Upper lobe of left lung (tissue), 6 donors: ENCODE data around the gene PCDH18. TPM values are rescaled to one million over a fixed set of nuclear protein-coding genes. Genes with fewer than 3 reads are reported as not detected.
"Not testable (repeated sequence)": the region's sequence is repeated elsewhere in the genome, so short reads cannot be mapped to it uniquely, and the experiment has no call there.

Experiments
- ATAC-seq, 2 donors: fragments of 200-7000 bp; cut with Tn5 transposase; one replicate each; pipeline ENCODE4 v1.9.1; 2022; ENCODE audit warnings: mild to moderate bottlenecking in 2 of 2, moderate library complexity in 2 of 2; ENCODE audit not compliant: low FRiP score in 2 of 2
- DNase-seq, 2 donors: peaks; one replicate each; pipeline ENCODE4 v3.0.0-alpha.2; 2019 to 2020
- H3K27ac ChIP-seq, 4 donors: fragments of 200-600 bp; sonication (generic); one replicate each; pipeline ENCODE4 v1.5.1; 2016 to 2019
- H3K27me3 ChIP-seq, 4 donors: fragments of 200-600 bp; sonication (generic); one replicate each; pipeline ENCODE4 v1.5.1; 2017 to 2019
- H3K36me3 ChIP-seq, 4 donors: fragments of 200-600 bp; sonication (generic); one replicate each; pipeline ENCODE4 v1.5.1; 2016 to 2019
- H3K4me1 ChIP-seq, 4 donors: fragments of 200-600 bp; sonication (generic); one replicate each; pipeline ENCODE4 v1.5.1; 2018 to 2019
- H3K4me3 ChIP-seq, 4 donors: fragments of 200-600 bp; sonication (generic); one replicate each; pipeline ENCODE4 v1.5.1; 2017 to 2019; ENCODE audit warnings: mild to moderate bottlenecking in 2 of 4, moderate library complexity in 1 of 4
- H3K9me3 ChIP-seq, 4 donors: fragments of 200-600 bp; sonication (generic); one replicate each; pipeline ENCODE4 v1.5.1; 2018 to 2019
- CTCF ChIP-seq, 6 experiments: fragments of 450-650 bp in 4 of 6; fragments of 200-600 bp in 2 of 6; sonication (generic) in 2 of 6; IDR thresholded peaks; one replicate each; pipeline ENCODE4 v1.5.1; 2016 to 2019; ENCODE audit warnings: antibody characterized with exemption in 6 of 6
- EP300 ChIP-seq, 4 donors: sonication (generic); formaldehyde crosslinking; IDR thresholded peaks; one replicate each; pipeline ENCODE4 v1.5.1; 2017; ENCODE audit warnings: antibody characterized with exemption in 4 of 4, control low read depth in 2 of 4
- POLR2A ChIP-seq, 4 donors: fragments of 450-650 bp; IDR thresholded peaks; one replicate each; pipeline ENCODE4 v1.5.1; 2016 to 2017; ENCODE audit warnings: antibody characterized with exemption in 4 of 4, mild to moderate bottlenecking in 2 of 4
- POLR2AphosphoS5 ChIP-seq, 2 donors: sonication (generic); formaldehyde crosslinking; IDR thresholded peaks; one replicate each; pipeline ENCODE4 v1.5.1; 2017; ENCODE audit warnings: antibody characterized with exemption in 2 of 2
- WGBS, 2 donors: methylation state at CpG; one replicate each; pipeline ENCODE4 v1.1.5; 2017 to 2018; 5-methylcytosine and 5-hydroxymethylcytosine counted together
- total RNA-seq, 6 donors: library from RNA; depleted of rRNA in 4 of 6; stranded (reverse); fragments of >200 nt in 4 of 6; gene quantifications; one replicate each; pipeline versions ENCODE4 v1.1.0 to v1.2.1, GENCODE V29; 2016 to 2021
- donor health status: DM: no; HTN: no; CAD: no; lungs with moderate emphysema.
- donor health status: DM: no; HTN: yes; CAD: no; lungs with severe emphysema.

PCDH18 gene
- total RNA-seq, 6 donors from 2014 or later = 3.9 to 12.1 (median 4.5) TPM

DNA sequence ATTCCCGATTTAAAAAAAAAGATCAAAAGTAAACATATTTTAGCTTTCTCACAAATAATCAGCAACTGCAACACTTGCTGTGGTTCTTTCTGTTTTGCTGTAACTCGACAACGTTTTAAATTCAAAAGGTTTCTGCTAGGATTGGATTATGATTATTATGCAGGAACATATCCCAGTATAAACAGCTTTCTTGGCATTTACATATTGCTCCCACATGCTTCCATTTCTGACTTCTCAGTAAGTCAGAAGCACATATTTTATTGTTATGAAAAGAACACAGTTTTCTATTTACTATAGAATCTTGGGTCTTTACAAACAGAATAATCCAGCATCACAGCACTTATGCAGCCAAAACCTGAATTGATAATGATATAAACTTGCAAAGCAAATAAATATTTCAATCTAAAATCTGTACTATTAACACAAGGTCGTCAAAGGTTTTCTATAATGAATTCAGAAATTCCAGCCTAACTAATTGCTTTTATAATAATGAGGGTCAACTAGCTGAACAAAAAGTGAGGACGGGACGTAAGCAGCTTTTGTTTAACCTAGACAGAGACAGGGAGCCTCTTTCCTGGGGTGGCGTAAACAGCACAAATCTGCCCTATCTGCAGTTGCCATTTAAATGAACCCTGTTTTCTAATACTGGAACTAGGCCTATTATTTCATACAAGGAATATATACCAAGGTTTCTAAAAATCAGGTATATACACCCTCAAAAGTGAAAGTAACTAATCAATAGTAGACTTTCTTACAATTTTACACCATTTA, 9.8 kb upstream of the PCDH18 start:
- H3K9me3 ChIP-seq = no peaks in the 10 kb centered on the region
- no peak for TF ChIP-seq CTCF (IDR thresholded peaks at IDR 0.05)
- H3K27me3 ChIP-seq = no peaks in the 10 kb centered on the region
- 50 to 56% methylated on average over 7 of the region's 7 CpGs for WGBS, 2 donors
- no peaks in the 10 kb centered on the region for H3K36me3 ChIP-seq
- ATAC-seq = no peak
- H3K4me3 ChIP-seq = peak overlapping the region in 1 of 4 donors; percentile 0
- peak overlapping the region in 1 of 4 donors; percentile 34 for H3K27ac ChIP-seq
- H3K4me1 ChIP-seq = no peaks in the 10 kb centered on the region
- no peak for DNase-seq

DNA sequence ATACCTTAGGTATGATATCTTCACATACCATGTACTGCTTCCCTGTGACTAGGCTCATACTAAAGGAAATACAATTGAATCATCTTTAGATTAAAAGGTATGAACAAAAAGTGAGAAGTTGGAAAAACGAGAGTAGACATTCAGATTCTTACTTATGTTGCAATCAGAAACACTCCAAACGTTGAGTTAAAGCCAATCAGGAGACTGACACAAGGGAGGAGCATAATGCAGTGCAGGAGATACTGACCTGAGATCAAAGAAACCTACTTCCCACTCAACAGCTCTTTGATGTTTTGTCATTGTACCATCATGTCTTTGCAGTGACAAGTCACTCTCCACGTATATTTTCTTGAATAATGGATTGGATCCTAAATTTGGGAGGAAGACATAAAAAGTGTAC, 8.9 kb upstream of the PCDH18 start:
- Histone ChIP-seq H3K27me3 (no peaks in the 10 kb centered on the region), H3K36me3 (no peaks in the 10 kb centered on the region), H3K4me3 (no peak overlapping the region), H3K27ac (no peak overlapping the region), H3K4me1 (no peaks in the 10 kb centered on the region), H3K9me3 (no peaks in the 10 kb centered on the region)
- ATAC-seq = no peak
- 43 to 51% methylated on average over 3 of the region's 3 CpGs for WGBS, 2 donors
- no peak for TF ChIP-seq CTCF (IDR thresholded peaks at IDR 0.05)
- TF ChIP-seq POLR2AphosphoS5 (IDR thresholded peaks at IDR 0.05) = no peak
- no peak for DNase-seq

- no peak overlapping the region for H3K4me3 ChIP-seq
- TF ChIP-seq CTCF (IDR thresholded peaks at IDR 0.05) (no peak), POLR2A (IDR thresholded peaks at IDR 0.05) (no peak), POLR2AphosphoS5 (IDR thresholded peaks at IDR 0.05) (no peak), EP300 (IDR thresholded peaks at IDR 0.05) (no peak)
- no peaks in the 10 kb centered on the region for H3K9me3 ChIP-seq
- no peaks in the 10 kb centered on the region for H3K4me1 ChIP-seq
- no peaks in the 10 kb centered on the region for H3K27me3 ChIP-seq
- no peaks in the 10 kb centered on the region for H3K36me3 ChIP-seq
- ATAC-seq = no peak
- DNase-seq = no peak
- H3K27ac ChIP-seq = no peak overlapping the region
Measured at GRCh38 chr4:137540356-137540755, 8.1 kb upstream of the PCDH18 start.

GRCh38 chr4:137538526-137538925, 6.2 kb upstream of the PCDH18 start:
- no peak overlapping the region for H3K4me3 ChIP-seq
- no peaks in the 10 kb centered on the region for H3K9me3 ChIP-seq
- no peaks in the 10 kb centered on the region for H3K27me3 ChIP-seq
- WGBS, 2 donors = 82 to 87% methylated on average over 4 of the region's 4 CpGs
- DNase-seq (no peak), ATAC-seq (no peak)
- TF ChIP-seq POLR2A (IDR thresholded peaks at IDR 0.05) (no peak), EP300 (IDR thresholded peaks at IDR 0.05) (no peak), POLR2AphosphoS5 (IDR thresholded peaks at IDR 0.05) (no peak), CTCF (IDR thresholded peaks at IDR 0.05) (no peak)
- no peaks in the 10 kb centered on the region for H3K36me3 ChIP-seq
- no peak overlapping the region for H3K27ac ChIP-seq
- H3K4me1 ChIP-seq = no peaks in the 10 kb centered on the region

DNA sequence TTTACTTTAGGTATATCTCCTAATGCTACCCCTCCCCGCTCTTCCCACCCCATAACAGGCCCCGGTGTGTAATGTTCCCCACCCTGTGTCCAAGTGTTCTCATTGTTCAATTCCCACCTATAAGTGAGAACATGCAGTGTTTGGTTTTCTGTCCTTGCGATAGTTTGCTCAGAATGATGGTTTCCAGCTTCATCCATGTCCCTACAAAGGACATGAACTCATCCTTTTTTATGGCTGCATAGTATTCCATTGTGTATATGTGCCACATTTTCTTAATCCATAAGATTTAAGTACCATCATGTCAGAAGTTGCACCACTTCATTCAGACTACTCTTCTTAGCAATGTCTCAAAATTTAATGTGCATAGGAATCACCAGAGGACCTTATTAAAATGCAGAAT, 5.5 kb upstream of the PCDH18 start:
- not testable (repeated sequence) for DNase-seq, ATAC-seq, H3K36me3 ChIP-seq, H3K27ac ChIP-seq, H3K4me3 ChIP-seq, H3K4me1 ChIP-seq, H3K9me3 ChIP-seq, H3K27me3 ChIP-seq
- WGBS, 2 donors = 89 to 93% methylated on average over 3 of the region's 3 CpGs
